ENCODE measurements around the gene SYCP3.

SYCP3 gene

GRCh38 chr12:101764051-101764792 is 25.0 kb upstream of the SYCP3 start:
- ATAC-seq (ENCODE audit: low read depth) (no peak), DNase-seq (ENCODE audit: low spot score) (no peak)
- H3K4me1 ChIP-seq (ENCODE audit: insufficient read depth, poor library complexity, severe bottlenecking) = no peaks in the 10 kb centered on the region
- no peak for TF ChIP-seq CTCF (IDR thresholded peaks at IDR 0.05; ENCODE audit: poor library complexity, severe bottlenecking)
- H3K9me3 ChIP-seq (ENCODE audit: severe bottlenecking) = no peaks in the 10 kb centered on the region
- H3K27ac ChIP-seq (ENCODE audit: poor library complexity, severe bottlenecking) = no peak overlapping the region
- H3K4me3 ChIP-seq (ENCODE audit: severe bottlenecking) = no peak overlapping the region
- H3K27me3 ChIP-seq (ENCODE audit: insufficient read depth, poor library complexity, severe bottlenecking) = no peaks in the 10 kb centered on the region
- H3K36me3 ChIP-seq (ENCODE audit: low read depth) = 0 out of 2 replicates have a peak, but pooled peaks cover 9% of the 10 kb centered on the region

- Histone ChIP-seq H3K27ac (ENCODE audit: poor library complexity, severe bottlenecking) (no peak overlapping the region), H3K27me3 (ENCODE audit: insufficient read depth, poor library complexity, severe bottlenecking) (no peaks in the 10 kb centered on the region), H3K4me3 (ENCODE audit: severe bottlenecking) (no peak overlapping the region), H3K9me3 (ENCODE audit: severe bottlenecking) (no peaks in the 10 kb centered on the region), H3K4me1 (ENCODE audit: insufficient read depth, poor library complexity, severe bottlenecking) (no peaks in the 10 kb centered on the region), H3K36me3 (ENCODE audit: low read depth) (peaks cover 15% of the 10 kb centered on the region; the same call in 1 of the 2 replicates)
- no peak for TF ChIP-seq CTCF (IDR thresholded peaks at IDR 0.05; ENCODE audit: poor library complexity, severe bottlenecking)
- ATAC-seq (ENCODE audit: low read depth) (no peak), DNase-seq (ENCODE audit: low spot score) (no peak)
Observed at GRCh38 chr12:101763246-101763931, 24.1 kb upstream of the SYCP3 start.

GRCh38 chr12:101761781-101762180 is 22.5 kb upstream of the SYCP3 start:
- DNase-seq (ENCODE audit: low spot score) (no peak), ATAC-seq (ENCODE audit: low read depth) (no peak)
- H3K27ac ChIP-seq (ENCODE audit: poor library complexity, severe bottlenecking) = no peak overlapping the region
- H3K9me3 ChIP-seq (ENCODE audit: severe bottlenecking) = no peaks in the 10 kb centered on the region
- H3K4me3 ChIP-seq (ENCODE audit: severe bottlenecking) = no peak overlapping the region
- peaks cover 20% of the 10 kb centered on the region for H3K36me3 ChIP-seq (ENCODE audit: low read depth)
- no peaks in the 10 kb centered on the region for H3K4me1 ChIP-seq (ENCODE audit: insufficient read depth, poor library complexity, severe bottlenecking)
- TF ChIP-seq CTCF (IDR thresholded peaks at IDR 0.05; ENCODE audit: poor library complexity, severe bottlenecking) = no peak
- no peaks in the 10 kb centered on the region for H3K27me3 ChIP-seq (ENCODE audit: insufficient read depth, poor library complexity, severe bottlenecking)

GRCh38 chr12:101761350-101761749 is 22.1 kb upstream of the SYCP3 start:
- H3K4me3 ChIP-seq (ENCODE audit: severe bottlenecking) = no peak overlapping the region
- peaks cover 24% of the 10 kb centered on the region for H3K36me3 ChIP-seq (ENCODE audit: low read depth)
- H3K4me1 ChIP-seq (ENCODE audit: insufficient read depth, poor library complexity, severe bottlenecking) = no peaks in the 10 kb centered on the region
- no peak overlapping the region for H3K27ac ChIP-seq (ENCODE audit: poor library complexity, severe bottlenecking)
- no peak for ATAC-seq (ENCODE audit: low read depth)
- H3K27me3 ChIP-seq (ENCODE audit: insufficient read depth, poor library complexity, severe bottlenecking) = no peaks in the 10 kb centered on the region
- no peak for TF ChIP-seq CTCF (IDR thresholded peaks at IDR 0.05; ENCODE audit: poor library complexity, severe bottlenecking)
- H3K9me3 ChIP-seq (ENCODE audit: severe bottlenecking) = no peaks in the 10 kb centered on the region
- DNase-seq (ENCODE audit: low spot score) = no peak

All from RWPE2 (cell line).